ENCODE data around the gene KRR1. TPM values are rescaled to one million over a fixed set of nuclear protein-coding genes. Genes with fewer than 3 reads are reported as not detected.
"Not testable (repeated sequence)": the region's sequence is repeated elsewhere in the genome, so short reads cannot be mapped to it uniquely, and the experiment has no call there.

Gene KRR1
- total RNA-seq, 1 donor from 2014 or later: 53.2 TPM

DNA sequence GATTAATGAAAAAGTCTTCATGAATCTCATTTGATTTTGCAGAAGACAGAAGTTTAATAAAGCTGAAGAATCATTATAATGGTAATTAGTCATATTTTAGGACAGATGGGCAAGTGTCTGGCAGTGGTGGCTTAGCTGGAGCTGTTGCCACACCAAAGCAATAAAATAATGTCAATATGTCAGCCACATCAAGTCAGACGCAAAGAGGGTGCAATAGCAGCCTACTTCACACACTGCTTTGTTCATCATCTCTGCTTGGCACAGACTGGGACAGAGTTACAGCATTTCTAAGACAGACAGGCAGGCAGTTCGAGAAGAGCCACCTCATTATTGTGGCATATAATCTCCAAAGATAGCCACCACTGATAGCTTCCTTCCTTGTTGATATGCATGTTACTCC is 16.9 kb upstream of the KRR1 start:
- Mint-ChIP-seq H3K9me3 (ENCODE audit: unreplicated experiment) (no peaks in the 10 kb centered on the region), H3K36me3 (ENCODE audit: low read depth, unreplicated experiment) (no peaks in the 10 kb centered on the region), H3K27me3 (ENCODE audit: unreplicated experiment) (no peaks in the 10 kb centered on the region), H3K27ac (ENCODE audit: unreplicated experiment) (no peak overlapping the region), H3K4me3 (ENCODE audit: unreplicated experiment) (no peak overlapping the region), H3K4me1 (ENCODE audit: unreplicated experiment) (no peaks in the 10 kb centered on the region)
- DNase-seq (ENCODE audit: low spot score): no peak
- TF ChIP-seq, protein P1, sequence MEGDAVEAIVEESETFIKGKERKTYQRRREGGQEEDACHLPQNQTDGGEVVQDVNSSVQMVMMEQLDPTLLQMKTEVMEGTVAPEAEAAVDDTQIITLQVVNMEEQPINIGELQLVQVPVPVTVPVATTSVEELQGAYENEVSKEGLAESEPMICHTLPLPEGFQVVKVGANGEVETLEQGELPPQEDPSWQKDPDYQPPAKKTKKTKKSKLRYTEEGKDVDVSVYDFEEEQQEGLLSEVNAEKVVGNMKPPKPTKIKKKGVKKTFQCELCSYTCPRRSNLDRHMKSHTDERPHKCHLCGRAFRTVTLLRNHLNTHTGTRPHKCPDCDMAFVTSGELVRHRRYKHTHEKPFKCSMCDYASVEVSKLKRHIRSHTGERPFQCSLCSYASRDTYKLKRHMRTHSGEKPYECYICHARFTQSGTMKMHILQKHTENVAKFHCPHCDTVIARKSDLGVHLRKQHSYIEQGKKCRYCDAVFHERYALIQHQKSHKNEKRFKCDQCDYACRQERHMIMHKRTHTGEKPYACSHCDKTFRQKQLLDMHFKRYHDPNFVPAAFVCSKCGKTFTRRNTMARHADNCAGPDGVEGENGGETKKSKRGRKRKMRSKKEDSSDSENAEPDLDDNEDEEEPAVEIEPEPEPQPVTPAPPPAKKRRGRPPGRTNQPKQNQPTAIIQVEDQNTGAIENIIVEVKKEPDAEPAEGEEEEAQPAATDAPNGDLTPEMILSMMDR (IDR thresholded peaks at IDR 0.05; ENCODE audit: unreplicated experiment): no peak

DNA sequence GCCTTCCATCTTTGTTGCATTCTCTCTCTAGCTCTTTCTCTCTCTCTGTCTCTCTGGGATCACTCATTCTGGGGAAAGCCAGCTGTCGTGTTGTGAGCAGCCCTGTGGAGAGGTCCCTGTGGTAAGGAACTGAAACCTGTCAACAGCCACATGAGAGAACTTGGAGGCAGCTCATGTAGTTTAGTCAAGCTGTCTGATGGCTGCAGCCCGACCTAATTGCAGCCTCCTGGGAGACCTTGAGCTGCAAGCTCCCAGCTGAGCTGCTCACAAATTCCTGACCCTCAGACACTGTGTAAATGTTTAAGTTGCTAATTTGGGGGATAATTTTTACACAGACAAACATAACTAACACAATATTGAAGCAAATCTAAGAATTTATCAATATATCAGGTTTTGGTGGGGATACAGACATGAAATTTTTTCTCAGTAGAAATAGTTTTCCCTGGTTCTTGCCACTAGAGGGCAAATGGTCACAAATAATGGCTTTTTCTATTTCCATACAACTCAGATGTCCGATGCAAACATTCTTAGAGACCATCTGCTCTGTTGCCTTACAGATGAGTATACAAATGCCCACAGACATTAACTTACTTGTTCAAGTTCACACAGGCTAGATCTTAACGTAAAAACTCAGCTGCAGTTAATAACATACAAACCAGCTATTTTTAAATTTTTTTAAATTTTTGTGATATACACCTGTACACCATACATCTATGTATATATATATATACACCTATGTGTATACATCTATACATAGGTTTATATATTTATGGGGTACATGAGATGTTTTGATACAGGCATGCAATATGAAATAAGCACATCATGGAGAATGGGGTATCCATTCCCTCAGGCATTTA is 15.5 kb upstream of the KRR1 start:
- Mint-ChIP-seq H3K4me3 (ENCODE audit: unreplicated experiment) (no peak overlapping the region), H3K36me3 (ENCODE audit: low read depth, unreplicated experiment) (no peaks in the 10 kb centered on the region), H3K9me3 (ENCODE audit: unreplicated experiment) (no peaks in the 10 kb centered on the region), H3K4me1 (ENCODE audit: unreplicated experiment) (no peaks in the 10 kb centered on the region), H3K27ac (ENCODE audit: unreplicated experiment) (no peak overlapping the region), H3K27me3 (ENCODE audit: unreplicated experiment) (no peaks in the 10 kb centered on the region)
- TF ChIP-seq, protein P1 (IDR thresholded peaks at IDR 0.05; ENCODE audit: unreplicated experiment): peak; percentile 95
- DNase-seq (ENCODE audit: low spot score): peak; percentile 16

DNA sequence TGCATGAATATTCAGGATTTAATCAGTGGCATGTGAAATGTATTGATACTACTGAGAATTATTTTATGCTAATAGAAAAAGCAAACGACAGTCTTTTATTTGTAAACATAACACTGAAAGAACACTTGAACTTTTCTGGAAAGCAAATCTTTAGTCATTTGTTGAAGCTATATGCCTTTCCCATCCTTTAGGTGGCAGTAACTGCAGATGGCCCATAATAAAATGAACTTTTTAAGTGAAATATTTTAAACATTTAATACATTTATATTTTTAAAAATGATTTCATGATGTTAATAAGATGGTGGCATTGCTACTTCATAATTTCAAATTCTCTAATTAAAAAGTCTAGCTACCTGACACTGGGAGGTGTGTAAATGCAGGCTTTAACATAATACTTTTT is 13.9 kb upstream of the KRR1 start:
- H3K36me3 Mint-ChIP-seq (ENCODE audit: low read depth, unreplicated experiment): no peaks in the 10 kb centered on the region
- no peak for DNase-seq (ENCODE audit: low spot score)

DNA sequence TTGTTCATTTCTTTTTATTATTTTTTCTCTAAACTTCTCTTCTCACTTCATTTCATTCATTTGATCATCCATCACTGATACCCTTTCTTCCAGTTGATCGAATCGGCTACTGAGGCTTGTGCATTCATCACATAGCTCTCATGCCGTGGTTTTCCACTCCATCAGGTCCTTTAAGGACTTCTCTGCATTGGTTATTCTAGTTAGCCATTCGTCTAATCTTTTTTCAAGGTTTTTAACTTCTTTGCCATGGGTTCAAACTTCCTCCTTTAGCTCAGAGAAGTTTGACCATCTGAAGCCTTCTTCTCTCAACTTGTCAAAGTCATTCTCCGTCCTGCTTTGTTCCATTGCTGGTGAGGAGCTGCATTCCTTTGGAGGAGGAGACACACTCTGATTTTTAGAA is 10.7 kb upstream of the KRR1 start:
- not testable (repeated sequence) for H3K4me3 Mint-ChIP-seq (ENCODE audit: unreplicated experiment); H3K36me3 Mint-ChIP-seq (ENCODE audit: low read depth, unreplicated experiment); DNase-seq (ENCODE audit: low spot score); H3K9me3 Mint-ChIP-seq (ENCODE audit: unreplicated experiment); H3K27ac Mint-ChIP-seq (ENCODE audit: unreplicated experiment); H3K27me3 Mint-ChIP-seq (ENCODE audit: unreplicated experiment); H3K4me1 Mint-ChIP-seq (ENCODE audit: unreplicated experiment)

More for the DNA sequence above, 13.9 kb upstream of the KRR1 start:
- Mint-ChIP-seq H3K4me3 (ENCODE audit: unreplicated experiment) (no peak overlapping the region), H3K27ac (ENCODE audit: unreplicated experiment) (no peak overlapping the region), H3K9me3 (ENCODE audit: unreplicated experiment) (no peaks in the 10 kb centered on the region), H3K4me1 (ENCODE audit: unreplicated experiment) (no peaks in the 10 kb centered on the region), H3K27me3 (ENCODE audit: unreplicated experiment) (no peaks in the 10 kb centered on the region)
- TF ChIP-seq, protein P1 (IDR thresholded peaks at IDR 0.05; ENCODE audit: unreplicated experiment): peak; percentile 23

DNA sequence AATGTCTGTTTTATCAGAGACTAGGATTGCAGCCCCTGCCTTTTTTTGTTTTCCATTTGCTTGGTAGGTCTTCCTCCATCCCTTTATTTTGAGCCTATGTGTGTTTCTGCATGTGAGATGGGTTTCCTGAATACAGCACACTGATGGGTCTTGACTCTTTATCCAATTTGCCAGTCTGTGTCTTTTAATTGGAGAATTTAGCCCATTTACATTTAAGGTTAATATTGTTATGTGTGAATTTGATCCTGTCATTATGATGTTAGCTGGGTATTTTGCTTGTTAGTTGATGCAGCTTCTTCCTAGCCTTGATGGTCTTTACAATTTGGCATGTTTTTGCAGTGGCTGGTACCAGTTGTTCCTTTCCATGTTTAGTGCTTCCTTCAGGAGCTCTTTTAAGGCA is 9.8 kb upstream of the KRR1 start:
- H3K36me3 Mint-ChIP-seq (ENCODE audit: low read depth, unreplicated experiment); H3K9me3 Mint-ChIP-seq (ENCODE audit: unreplicated experiment); H3K27ac Mint-ChIP-seq (ENCODE audit: unreplicated experiment); H3K4me3 Mint-ChIP-seq (ENCODE audit: unreplicated experiment); H3K4me1 Mint-ChIP-seq (ENCODE audit: unreplicated experiment); DNase-seq (ENCODE audit: low spot score); H3K27me3 Mint-ChIP-seq (ENCODE audit: unreplicated experiment): not testable (repeated sequence)

DNA sequence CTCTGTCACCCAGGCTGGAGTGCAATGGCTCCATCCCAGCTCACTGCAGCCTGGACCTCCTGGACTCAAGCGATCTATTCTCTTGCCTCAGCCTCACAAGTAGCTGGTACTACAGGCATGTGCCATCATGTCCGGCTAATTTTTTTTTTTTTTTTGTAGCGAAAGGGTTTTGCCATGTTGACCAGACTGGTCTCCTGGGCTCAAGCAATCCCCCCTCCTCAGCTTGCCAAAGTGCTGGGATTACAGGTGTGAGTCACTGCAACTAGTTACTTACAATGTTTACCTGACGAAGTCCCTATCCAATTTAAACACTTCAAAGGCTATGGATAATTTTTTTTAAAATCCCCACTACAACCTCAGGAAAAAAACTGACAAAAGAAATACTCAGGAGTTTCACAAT is 1.8 kb downstream of the KRR1 start:
- Mint-ChIP-seq H3K4me3 (ENCODE audit: unreplicated experiment) (peak overlapping the region; percentile 100), H3K27ac (ENCODE audit: unreplicated experiment) (peak overlapping the region; percentile 99), H3K9me3 (ENCODE audit: unreplicated experiment) (no peaks in the 10 kb centered on the region), H3K4me1 (ENCODE audit: unreplicated experiment) (peaks cover 18% of the 10 kb centered on the region), H3K27me3 (ENCODE audit: unreplicated experiment) (peaks cover 8% of the 10 kb centered on the region), H3K36me3 (ENCODE audit: low read depth, unreplicated experiment) (no peaks in the 10 kb centered on the region)
- no peak for DNase-seq (ENCODE audit: low spot score)
- TF ChIP-seq, protein P1 (IDR thresholded peaks at IDR 0.05; ENCODE audit: unreplicated experiment): no peak

Data from endothelial cell (in vitro differentiated cells).